H1 (cell line): ENCODE results near the gene AGBL5.

Source experiments
- CTCF ChIP-seq, 3 experiments: IDR thresholded peaks; 1 replicate in 2 of 3; 2 replicates in 1 of 3; pipeline versions ENCODE4 v1.5.1 to v1.6.1; 2011; ENCODE audit warnings: low read length in 3 of 3, mild to moderate bottlenecking in 3 of 3, inconsistent platforms in 2 of 3, low read depth in 1 of 3, moderate library complexity in 1 of 3; ENCODE audit not compliant: insufficient read depth in 1 of 3; ENCODE audit errors: control extremely low read depth in 1 of 3
- GTF2F1 ChIP-seq: IDR thresholded peaks from 2 replicates; pipeline ENCODE4 v1.6.1; 2012; ENCODE audit warnings: low read depth, low read length, improper control_type of control experiment, borderline replicate concordance
- RAD21 ChIP-seq, 2 experiments: IDR thresholded peaks in 1 of 2; conservative IDR thresholded peaks in 1 of 2; 2 replicates each; pipeline ENCODE4 v1.6.1; 2011; ENCODE audit warnings: low read depth in 2 of 2, low read length in 2 of 2, improper control_type of control experiment in 1 of 2, inconsistent platforms in 1 of 2, mild to moderate bottlenecking in 1 of 2, moderate library complexity in 1 of 2
- SIX5 ChIP-seq: IDR thresholded peaks from 2 replicates; pipeline ENCODE4 v1.6.1; 2011; ENCODE audit warnings: mild to moderate bottlenecking, low read depth, low read length
- TEAD4 ChIP-seq: IDR thresholded peaks from 2 replicates; pipeline ENCODE4 v1.6.1; 2012; ENCODE audit warnings: low read depth, low read length, inconsistent platforms, mixed read lengths
- TF ChIP-seq, protein P1 (sequence below): IDR thresholded peaks from 2 replicates; pipeline ENCODE4 v1.6.1; 2011; ENCODE audit warnings: low read length, improper control_type of control experiment
- TF ChIP-seq, protein P2 (sequence below): IDR thresholded peaks from 2 replicates; pipeline ENCODE4 v1.6.1; 2012; ENCODE audit warnings: low read length, inconsistent platforms

GRCh38 chr2:27067385-27067784, 15.9 kb downstream of the AGBL5 start:
- TF ChIP-seq CTCF (IDR thresholded peaks at IDR 0.05; ENCODE audit: control extremely low read depth in 1 of 3, insufficient read depth in 1 of 3, low read depth in 1 of 3, low read length in 3 of 3): no peak
- TF ChIP-seq SIX5: no peak
- TF ChIP-seq RAD21 (IDR thresholded peaks at IDR 0.05 in 1 of 2, conservative IDR thresholded peaks at IDR 0.05 in 1 of 2; ENCODE audit: low read depth in 2 of 2, low read length in 2 of 2): no peak
- TF ChIP-seq, protein P1, sequence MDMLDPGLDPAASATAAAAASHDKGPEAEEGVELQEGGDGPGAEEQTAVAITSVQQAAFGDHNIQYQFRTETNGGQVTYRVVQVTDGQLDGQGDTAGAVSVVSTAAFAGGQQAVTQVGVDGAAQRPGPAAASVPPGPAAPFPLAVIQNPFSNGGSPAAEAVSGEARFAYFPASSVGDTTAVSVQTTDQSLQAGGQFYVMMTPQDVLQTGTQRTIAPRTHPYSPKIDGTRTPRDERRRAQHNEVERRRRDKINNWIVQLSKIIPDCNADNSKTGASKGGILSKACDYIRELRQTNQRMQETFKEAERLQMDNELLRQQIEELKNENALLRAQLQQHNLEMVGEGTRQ: no peak
- no peak for TF ChIP-seq TEAD4
- TF ChIP-seq, protein P2, sequence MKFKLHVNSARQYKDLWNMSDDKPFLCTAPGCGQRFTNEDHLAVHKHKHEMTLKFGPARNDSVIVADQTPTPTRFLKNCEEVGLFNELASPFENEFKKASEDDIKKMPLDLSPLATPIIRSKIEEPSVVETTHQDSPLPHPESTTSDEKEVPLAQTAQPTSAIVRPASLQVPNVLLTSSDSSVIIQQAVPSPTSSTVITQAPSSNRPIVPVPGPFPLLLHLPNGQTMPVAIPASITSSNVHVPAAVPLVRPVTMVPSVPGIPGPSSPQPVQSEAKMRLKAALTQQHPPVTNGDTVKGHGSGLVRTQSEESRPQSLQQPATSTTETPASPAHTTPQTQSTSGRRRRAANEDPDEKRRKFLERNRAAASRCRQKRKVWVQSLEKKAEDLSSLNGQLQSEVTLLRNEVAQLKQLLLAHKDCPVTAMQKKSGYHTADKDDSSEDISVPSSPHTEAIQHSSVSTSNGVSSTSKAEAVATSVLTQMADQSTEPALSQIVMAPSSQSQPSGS: no peak
- TF ChIP-seq GTF2F1: no peak
